H9 (cell line): Measurements from ENCODE around the gene SLC29A2. TPM values are rescaled to one million over a fixed set of nuclear protein-coding genes. Genes with fewer than 3 reads are reported as not detected.
A peak's percentile ranks its signal among the peaks of the same experiment; 100 is the strongest.

Experiments
- DNase-seq: peaks from one replicate; pipeline ENCODE4 v3.0.0-alpha.2; 2017
- H2AFZ ChIP-seq: one replicate; pipeline ENCODE4 v1.6.1; 2013; ENCODE audit warnings: mild to moderate bottlenecking, low read length, control low read depth, moderate library complexity
- H2AK5ac ChIP-seq: 2 replicates; pipeline ENCODE4 v1.6.1; 2013; ENCODE audit warnings: low read length, control low read depth, mixed read lengths; ENCODE audit not compliant: insufficient read length
- H2BK120ac ChIP-seq: one replicate; pipeline ENCODE4 v1.6.1; 2013; ENCODE audit warnings: low read depth, mild to moderate bottlenecking, low read length, control low read depth, inconsistent platforms; ENCODE audit not compliant: poor library complexity, severe bottlenecking
- H2BK12ac ChIP-seq: 2 replicates; pipeline ENCODE4 v1.6.1; 2013; ENCODE audit warnings: low read length, control low read depth, mixed read lengths, low read depth; ENCODE audit not compliant: insufficient read length
- H2BK15ac ChIP-seq: 2 replicates; pipeline ENCODE4 v1.6.1; 2013; ENCODE audit warnings: low read depth, low read length, control low read depth
- H2BK20ac ChIP-seq: one replicate; pipeline ENCODE4 v1.6.1; 2013; ENCODE audit warnings: low read depth, mild to moderate bottlenecking, low read length, control low read depth, inconsistent platforms; ENCODE audit not compliant: poor library complexity, severe bottlenecking
- H2BK5ac ChIP-seq: 2 replicates; pipeline ENCODE4 v1.6.1; 2013; ENCODE audit warnings: low read length, control low read depth, mixed read lengths; ENCODE audit not compliant: insufficient read length
- H3K14ac ChIP-seq: 2 replicates; pipeline ENCODE4 v1.6.1; 2013; ENCODE audit warnings: low read length, control low read depth; ENCODE audit not compliant: insufficient read depth
- H3K18ac ChIP-seq: 2 replicates; pipeline ENCODE4 v1.6.1; 2013; ENCODE audit warnings: low read depth, mild to moderate bottlenecking, mixed read lengths, low read length, control low read depth; ENCODE audit not compliant: insufficient read length
- H3K23ac ChIP-seq: 2 replicates; pipeline ENCODE4 v1.6.1; 2013; ENCODE audit warnings: low read length, control low read depth, mixed read lengths, low read depth; ENCODE audit not compliant: insufficient read length
- H3K23me2 ChIP-seq: 2 replicates; pipeline ENCODE4 v1.6.1; 2013; ENCODE audit warnings: low read depth, mild to moderate bottlenecking, mixed read lengths, low read length, control low read depth; ENCODE audit not compliant: insufficient read length, poor library complexity, severe bottlenecking
- H3K27ac ChIP-seq: 2 replicates; pipeline ENCODE4 v1.5.1; 2013; ENCODE audit warnings: low read length, control low read depth, mixed read lengths, low read depth; ENCODE audit not compliant: insufficient read length
- H3K27me3 ChIP-seq: 2 replicates; pipeline ENCODE4 v1.6.1; 2013; ENCODE audit warnings: low read length, control low read depth, inconsistent platforms; ENCODE audit not compliant: insufficient read depth
- H3K4ac ChIP-seq: 2 replicates; pipeline ENCODE4 v1.6.1; 2013; ENCODE audit warnings: low read depth, mild to moderate bottlenecking, control low read depth, inconsistent platforms, low read length, moderate library complexity
- H3K4me1 ChIP-seq: 2 replicates; pipeline ENCODE4 v1.6.1; 2013; ENCODE audit warnings: low read length, control low read depth, inconsistent platforms; ENCODE audit not compliant: insufficient read depth
- H3K4me2 ChIP-seq: 2 replicates; pipeline ENCODE4 v1.6.1; 2013; ENCODE audit warnings: low read length, control low read depth, mixed read lengths; ENCODE audit not compliant: insufficient read length, insufficient read depth
- H3K56ac ChIP-seq: 2 replicates; pipeline ENCODE4 v1.6.1; 2013; ENCODE audit warnings: low read depth, mild to moderate bottlenecking, mixed read lengths, low read length, control low read depth; ENCODE audit not compliant: insufficient read length
- H3K79me1 ChIP-seq: 2 replicates; pipeline ENCODE4 v1.6.1; 2013; ENCODE audit warnings: low read depth, mild to moderate bottlenecking, moderate library complexity, low read length, control low read depth, inconsistent platforms; ENCODE audit not compliant: insufficient read depth, poor library complexity, severe bottlenecking
- H3K79me2 ChIP-seq: 2 replicates; pipeline ENCODE4 v1.6.1; 2013; ENCODE audit warnings: low read length, control low read depth, inconsistent platforms; ENCODE audit not compliant: insufficient read depth
- H3K9ac ChIP-seq: 2 replicates; pipeline ENCODE4 v1.6.1; 2013; ENCODE audit warnings: low read length, control low read depth, mixed read lengths; ENCODE audit not compliant: insufficient read length; ENCODE audit errors: extremely low read depth
- H3K9me3 ChIP-seq: one replicate; pipeline ENCODE4 v1.6.1; 2013; ENCODE audit warnings: low read depth, low read length, inconsistent platforms; ENCODE audit not compliant: control insufficient read depth
- H3T11ph ChIP-seq: one replicate; pipeline ENCODE4 v1.6.1; 2013; ENCODE audit warnings: mild to moderate bottlenecking, low read length, control low read depth, inconsistent platforms
- H4K20me1 ChIP-seq: one replicate; pipeline ENCODE4 v1.6.1; 2013; ENCODE audit not compliant: control insufficient read depth, insufficient read length, insufficient read depth
- H4K5ac ChIP-seq: 2 replicates; pipeline ENCODE4 v1.6.1; 2013; ENCODE audit warnings: low read depth, mild to moderate bottlenecking, mixed read lengths, low read length, control low read depth; ENCODE audit not compliant: insufficient read length
- H4K8ac ChIP-seq: replicated peaks from 2 replicates; pipeline ENCODE4 v1.6.1; 2013; ENCODE audit warnings: low read length, control low read depth, mixed read lengths, low read depth; ENCODE audit not compliant: insufficient read length
- H4K91ac ChIP-seq: 2 replicates; pipeline ENCODE4 v1.6.1; 2013; ENCODE audit warnings: low read depth, mild to moderate bottlenecking, moderate library complexity, mixed read lengths, low read length, control low read depth; ENCODE audit not compliant: insufficient read length
- H3K27ac Mint-ChIP-seq, 3 experiments: 2 replicates in 2 of 3; 3 replicates in 1 of 3; pipeline ENCODE4 v1.8.0; 2020 to 2021; ENCODE audit warnings: mixed read lengths in 3 of 3, mild to moderate bottlenecking in 1 of 3, moderate library complexity in 1 of 3
- H3K27me3 Mint-ChIP-seq: 2 replicates; pipeline ENCODE4 v1.8.0; 2021; ENCODE audit warnings: low read depth, mild to moderate bottlenecking, moderate library complexity, mixed read lengths
- H3K36me3 Mint-ChIP-seq, 3 experiments: 2 replicates in 2 of 3; 3 replicates in 1 of 3; pipeline ENCODE4 v1.8.0; 2020 to 2021; ENCODE audit warnings: low read depth in 3 of 3, mixed read lengths in 3 of 3; ENCODE audit not compliant: insufficient read depth in 1 of 3
- H3K4me1 Mint-ChIP-seq, 2 experiments: 2 replicates each; pipeline ENCODE4 v1.8.0; 2020; ENCODE audit warnings: mixed read lengths in 2 of 2
- H3K4me3 Mint-ChIP-seq, 2 experiments: 2 replicates in 1 of 2; 3 replicates in 1 of 2; pipeline ENCODE4 v1.8.0; 2020 to 2021; ENCODE audit warnings: mild to moderate bottlenecking in 2 of 2, mixed read lengths in 2 of 2, moderate library complexity in 1 of 2
- H3K9me3 Mint-ChIP-seq, 2 experiments: 2 replicates in 1 of 2; 3 replicates in 1 of 2; pipeline ENCODE4 v1.8.0; 2020; ENCODE audit warnings: mild to moderate bottlenecking in 2 of 2, mixed read lengths in 2 of 2, moderate library complexity in 1 of 2
- CTCF ChIP-seq: fragments of 200-600 bp; sonication (generic); conservative IDR thresholded peaks from 3 replicates; pipeline ENCODE4 v1.8.0; 2021; ENCODE audit warnings: antibody characterized with exemption, mild to moderate bottlenecking
- WGBS: extraction: QIAGEN DNeasy Blood & Tissue Kit; methylation state at CpG from one replicate; pipeline ENCODE4 v1.1.7; 2013; ENCODE audit warnings: missing lambda C conversion rate, low lambda C conversion rate, mixed read lengths; ENCODE audit not compliant: insufficient read length; ENCODE audit errors: extremely low coverage; 5-methylcytosine and 5-hydroxymethylcytosine counted together
- total RNA-seq: library from RNA; stranded (reverse); gene quantifications from 2 replicates; pipeline ENCODE4 v1.2.1, GENCODE V29; 2021

Gene SLC29A2
- total RNA-seq, 1 experiment from 2014 or later: 29.8 TPM

GRCh38 chr11:66328302-66329144 is 43.0 kb downstream of the SLC29A2 start:
- Histone ChIP-seq H2BK15ac (no peak overlapping the region), H4K20me1 (no peaks in the 10 kb centered on the region), H2AK5ac (no peak overlapping the region), H2AFZ (peak overlapping the region; percentile 23), H3K27me3 (no peaks in the 10 kb centered on the region), H4K8ac (no peak overlapping the region), H3K79me2 (no peaks in the 10 kb centered on the region), H3K23ac (no peak overlapping the region), H3K18ac (peak overlapping the region; percentile 2), H2BK12ac (no peak overlapping the region), H3K79me1 (no peaks in the 10 kb centered on the region), H4K91ac (no peak overlapping the region), H2BK20ac (no peak overlapping the region), H2BK120ac (no peak overlapping the region), H4K5ac (no peak overlapping the region), H3K9me3 (no peaks in the 10 kb centered on the region), H3K56ac (no peak overlapping the region), H3K9ac (no peak overlapping the region), H3K14ac (no peak overlapping the region), H2BK5ac (no peak overlapping the region), H3K4ac (no peak overlapping the region), H3K23me2 (no peaks in the 10 kb centered on the region), H3K4me2 (peak overlapping the region; percentile 11), H3K4me1 (0 out of 2 replicates have a peak, but pooled peaks cover 3% of the 10 kb centered on the region), H3T11ph (no peak overlapping the region), H3K27ac (no peak overlapping the region)
- TF ChIP-seq CTCF: peak; percentile 97
- Mint-ChIP-seq H3K4me3 (peak overlapping the region; percentile 21 to 45; a peak in 2 of 5 replicates), H3K4me1 (peaks cover 9 to 18% of the 10 kb centered on the region in 2 experiments), H3K36me3 (peaks cover 0 to 5% (median 0%) of the 10 kb centered on the region in 3 experiments; a peak in 3 of 7 replicates), H3K9me3 (no peaks in the 10 kb centered on the region), H3K27me3 (peaks cover 10% of the 10 kb centered on the region), H3K27ac (peak overlapping the region in 1 of 3 experiments; percentile 79; a peak in 2 of 7 replicates)
- WGBS: no CpG with 5 or more reads among the region's 19 CpGs
- DNase-seq: peak; percentile 90
